ENCODE data around the gene MINK1. TPM values are rescaled to one million over a fixed set of nuclear protein-coding genes. Genes with fewer than 3 reads are reported as not detected.

The MINK1 gene
- total RNA-seq, 1 donor from 2014 or later, result 63.2 TPM

GRCh38 chr17:4858068-4858881 is 25.1 kb downstream of the MINK1 start:
- no peak overlapping the region for H3K27ac Mint-ChIP-seq (ENCODE audit: unreplicated experiment)
- no peak for TF ChIP-seq CTCF (IDR thresholded peaks at IDR 0.05; ENCODE audit: insufficient read depth, low read depth, low read length)
- TF ChIP-seq EZH2 (IDR thresholded peaks at IDR 0.05; ENCODE audit: insufficient read depth, low read length), result no peak
- peaks cover 22% of the 10 kb centered on the region for H3K36me3 Mint-ChIP-seq (ENCODE audit: low read depth, unreplicated experiment)
- H3K9me3 Mint-ChIP-seq (ENCODE audit: unreplicated experiment), result peaks cover 2% of the 10 kb centered on the region
- no peak overlapping the region for H3K27ac ChIP-seq (ENCODE audit: low read depth, low read length)
- no peaks in the 10 kb centered on the region for H3K36me3 ChIP-seq (ENCODE audit: insufficient read depth, low read length)
- H3K27me3 Mint-ChIP-seq (ENCODE audit: low read depth, unreplicated experiment), result no peaks in the 10 kb centered on the region
- DNase-seq (ENCODE audit: low read depth), result no peak
- peaks cover 15% of the 10 kb centered on the region for H3K4me1 ChIP-seq (ENCODE audit: insufficient read depth, low read length)
- H3K9me3 ChIP-seq (ENCODE audit: insufficient read depth, low read depth, low read length), result no peaks in the 10 kb centered on the region
- peaks cover 65% of the 10 kb centered on the region for H4K20me1 ChIP-seq (ENCODE audit: insufficient read depth, low read length)
- peak overlapping the region; percentile 34 for H3K4me3 Mint-ChIP-seq (ENCODE audit: unreplicated experiment)
- H3K79me2 ChIP-seq (ENCODE audit: insufficient read depth, low read length), result peaks cover 24% of the 10 kb centered on the region
- H3K9ac ChIP-seq (ENCODE audit: low read length), result peak overlapping the region; percentile 48
- peak overlapping the region; percentile 28 for H3K4me2 ChIP-seq (ENCODE audit: low read length)
- H3K27me3 ChIP-seq (ENCODE audit: insufficient read depth, low read length), result no peaks in the 10 kb centered on the region
- FAIRE-seq, result no peak
- H3K4me3 ChIP-seq (ENCODE audit: insufficient read depth, low read depth, low read length), result no peak overlapping the region
- H3K4me1 Mint-ChIP-seq (ENCODE audit: low read depth, unreplicated experiment), result peaks cover 35% of the 10 kb centered on the region
- H2AFZ ChIP-seq (ENCODE audit: low read depth, low read length), result no peak overlapping the region

GRCh38 chr17:4858882-4859260 is 25.7 kb downstream of the MINK1 start:
- no peaks in the 10 kb centered on the region for H3K36me3 ChIP-seq (ENCODE audit: insufficient read depth, low read length)
- H2AFZ ChIP-seq (ENCODE audit: low read depth, low read length), result no peak overlapping the region
- no peaks in the 10 kb centered on the region for H3K27me3 ChIP-seq (ENCODE audit: insufficient read depth, low read length)
- peaks cover 61% of the 10 kb centered on the region for H4K20me1 ChIP-seq (ENCODE audit: insufficient read depth, low read length)
- H3K4me1 ChIP-seq (ENCODE audit: insufficient read depth, low read length), result peaks cover 15% of the 10 kb centered on the region
- peaks cover 22% of the 10 kb centered on the region for H3K36me3 Mint-ChIP-seq (ENCODE audit: low read depth, unreplicated experiment)
- H3K9ac ChIP-seq (ENCODE audit: low read length), result no peak overlapping the region
- no peaks in the 10 kb centered on the region for H3K9me3 ChIP-seq (ENCODE audit: insufficient read depth, low read depth, low read length)
- H3K4me2 ChIP-seq (ENCODE audit: low read length), result peak overlapping the region; percentile 21
- peaks cover 31% of the 10 kb centered on the region for H3K4me1 Mint-ChIP-seq (ENCODE audit: low read depth, unreplicated experiment)
- no peaks in the 10 kb centered on the region for H3K27me3 Mint-ChIP-seq (ENCODE audit: low read depth, unreplicated experiment)
- peak overlapping the region; percentile 77 for H3K27ac Mint-ChIP-seq (ENCODE audit: unreplicated experiment)
- peak; percentile 46 for DNase-seq (ENCODE audit: low read depth)
- TF ChIP-seq EZH2 (IDR thresholded peaks at IDR 0.05; ENCODE audit: insufficient read depth, low read length) (no peak), CTCF (IDR thresholded peaks at IDR 0.05; ENCODE audit: insufficient read depth, low read depth, low read length) (no peak)
- FAIRE-seq, result no peak
- no peak overlapping the region for H3K4me3 ChIP-seq (ENCODE audit: insufficient read depth, low read depth, low read length)
- peaks cover 21% of the 10 kb centered on the region for H3K79me2 ChIP-seq (ENCODE audit: insufficient read depth, low read length)
- H3K27ac ChIP-seq (ENCODE audit: low read depth, low read length), result no peak overlapping the region
- no peak overlapping the region for H3K4me3 Mint-ChIP-seq (ENCODE audit: unreplicated experiment)
- H3K9me3 Mint-ChIP-seq (ENCODE audit: unreplicated experiment), result peaks cover 2% of the 10 kb centered on the region
